Adrenal gland (tissue), 12 donors: ENCODE results near the gene RAVER1. TPM values are rescaled to one million over a fixed set of nuclear protein-coding genes. Genes with fewer than 3 reads are reported as not detected.

ENCODE experiments used
- DNase-seq, 7 donors: peaks; one replicate each; pipeline ENCODE4 v3.0.0-alpha.2; 2019 to 2020
- H3K27ac ChIP-seq, 5 donors: fragments of 200-600 bp; sonication (generic) in 4 of 5; 1 replicate in 3 of 5; 2 replicates in 2 of 5; pipeline versions ENCODE4 v1.5.1 to v1.8.0; 2016 to 2020; ENCODE audit warnings: mild to moderate bottlenecking in 1 of 5
- H3K27me3 ChIP-seq: fragments of 200-600 bp; 2 replicates; pipeline ENCODE4 v1.8.0; 2021
- H3K36me3 ChIP-seq, 2 donors: fragments of 200-600 bp; replicated peaks in 1 of 2; 1 replicate in 1 of 2; 2 replicates in 1 of 2; pipeline versions ENCODE4 v1.5.1 to v1.8.0; 2018 to 2022
- H3K4me1 ChIP-seq, 2 donors: fragments of 200-600 bp; replicated peaks in 1 of 2; 1 replicate in 1 of 2; 2 replicates in 1 of 2; pipeline versions ENCODE4 v1.5.1 to v1.8.0; 2018 to 2021
- H3K4me3 ChIP-seq, 4 donors: fragments of 200-600 bp; sonication (generic) in 3 of 4; one replicate each; pipeline ENCODE4 v1.5.1; 2016 to 2018
- H3K9me3 ChIP-seq, 3 donors: fragments of 200-600 bp; sonication (generic) in 1 of 3; replicated peaks in 1 of 3; 1 replicate in 2 of 3; 2 replicates in 1 of 3; pipeline versions ENCODE4 v1.5.1 to v1.8.0; 2016 to 2021
- POLR2A ChIP-seq, 2 donors: fragments of 450-650 bp; IDR thresholded peaks; one replicate each; pipeline ENCODE4 v1.6.1; 2017; ENCODE audit warnings: antibody characterized with exemption in 2 of 2, mild to moderate bottlenecking in 2 of 2, moderate library complexity in 1 of 2
- WGBS, 4 donors: extraction: QIAGEN DNeasy Blood & Tissue Kit in 2 of 4; methylation state at CpG; one replicate each; pipeline versions ENCODE4 v1.1.5 to v1.1.7; 2013 to 2017; 5-methylcytosine and 5-hydroxymethylcytosine counted together
- intact Hi-C, 2 donors: fragments of 100-400 bp; cut with DNase I; formaldehyde crosslinking; loops; one replicate each; pipeline versions ENCODE4 v1.14.1 to v1.15.0; 2022 to 2023
- polyA plus RNA-seq, 3 donors: library from polyadenylated mRNA; stranded (reverse); fragments of 200-250 nt in 2 of 3; fragments of 350-450 nt in 1 of 3; fragmentation: Illumina TruSeq in 1 of 3; extraction: RNeasy Lipid Tissue Mini Kit (QIAGEN cat#74804) in 1 of 3; gene quantifications; one replicate each; pipeline ENCODE4 v1.2.3, GENCODE V29; 2013 to 2014
- total RNA-seq, 9 donors: library from RNA; depleted of rRNA in 4 of 9; stranded (reverse); fragments of >200 nt in 4 of 9; fragments of 120-200 nt in 1 of 9; fragmentation: NEBNext Ultra II Directional in 1 of 9; extraction: Animal tissue kit (Norgen Biotek cat#: 25700) in 1 of 9; gene quantifications; one replicate each; pipeline versions ENCODE4 v1.1.0 to v1.2.4, GENCODE V29; 2013 to 2023
- TF ChIP-seq, protein P1 (sequence below), 6 experiments: fragments of 450-650 bp in 4 of 6; fragments of 200-600 bp in 2 of 6; sonication (generic) in 1 of 6; IDR thresholded peaks; 1 replicate in 5 of 6; 2 replicates in 1 of 6; pipeline versions ENCODE4 v1.5.1 to v1.8.0; 2016 to 2021; ENCODE audit warnings: antibody characterized with exemption in 6 of 6, mild to moderate bottlenecking in 2 of 6, moderate library complexity in 1 of 6
- donor health status: healthy with polysubstance abuse.
- donor health status: Bipolar disorder and iron deficiency.
- donor health status: DM: yes; HTN: yes; CAD: no.
- donor health status: DM: no; HTN: no; CAD: no.
- donor health status: DM: no; HTN: no; CAD: no.
- donor health status: DM: yes; HTN: yes; CAD: no.

The RAVER1 gene
- total and polyA plus RNA-seq, 12 donors = 4.1 to 42.7 (median 27.0) TPM

DNA sequence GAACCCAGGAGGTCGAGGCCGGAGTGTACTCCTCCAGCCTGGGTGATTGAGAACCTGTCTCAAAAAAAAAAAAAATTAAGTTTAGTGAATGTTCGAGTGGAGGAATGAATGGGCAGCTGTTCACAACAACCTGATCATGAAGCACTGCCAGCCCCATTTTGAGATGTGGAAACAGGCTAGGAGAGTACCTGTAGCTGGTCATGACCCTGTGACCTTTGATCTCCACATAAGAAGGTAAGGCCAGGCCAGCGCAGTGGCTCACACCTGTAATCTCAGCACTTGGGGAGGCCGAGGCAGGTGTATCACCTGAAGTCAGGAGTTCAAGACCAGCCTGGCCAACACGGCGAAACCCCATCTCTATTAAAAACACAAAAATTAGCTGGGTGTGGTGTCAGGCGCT, 7.6 kb downstream of the RAVER1 start:
- TF ChIP-seq, protein P1, sequence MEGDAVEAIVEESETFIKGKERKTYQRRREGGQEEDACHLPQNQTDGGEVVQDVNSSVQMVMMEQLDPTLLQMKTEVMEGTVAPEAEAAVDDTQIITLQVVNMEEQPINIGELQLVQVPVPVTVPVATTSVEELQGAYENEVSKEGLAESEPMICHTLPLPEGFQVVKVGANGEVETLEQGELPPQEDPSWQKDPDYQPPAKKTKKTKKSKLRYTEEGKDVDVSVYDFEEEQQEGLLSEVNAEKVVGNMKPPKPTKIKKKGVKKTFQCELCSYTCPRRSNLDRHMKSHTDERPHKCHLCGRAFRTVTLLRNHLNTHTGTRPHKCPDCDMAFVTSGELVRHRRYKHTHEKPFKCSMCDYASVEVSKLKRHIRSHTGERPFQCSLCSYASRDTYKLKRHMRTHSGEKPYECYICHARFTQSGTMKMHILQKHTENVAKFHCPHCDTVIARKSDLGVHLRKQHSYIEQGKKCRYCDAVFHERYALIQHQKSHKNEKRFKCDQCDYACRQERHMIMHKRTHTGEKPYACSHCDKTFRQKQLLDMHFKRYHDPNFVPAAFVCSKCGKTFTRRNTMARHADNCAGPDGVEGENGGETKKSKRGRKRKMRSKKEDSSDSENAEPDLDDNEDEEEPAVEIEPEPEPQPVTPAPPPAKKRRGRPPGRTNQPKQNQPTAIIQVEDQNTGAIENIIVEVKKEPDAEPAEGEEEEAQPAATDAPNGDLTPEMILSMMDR (IDR thresholded peaks at IDR 0.05) = no peak

DNA sequence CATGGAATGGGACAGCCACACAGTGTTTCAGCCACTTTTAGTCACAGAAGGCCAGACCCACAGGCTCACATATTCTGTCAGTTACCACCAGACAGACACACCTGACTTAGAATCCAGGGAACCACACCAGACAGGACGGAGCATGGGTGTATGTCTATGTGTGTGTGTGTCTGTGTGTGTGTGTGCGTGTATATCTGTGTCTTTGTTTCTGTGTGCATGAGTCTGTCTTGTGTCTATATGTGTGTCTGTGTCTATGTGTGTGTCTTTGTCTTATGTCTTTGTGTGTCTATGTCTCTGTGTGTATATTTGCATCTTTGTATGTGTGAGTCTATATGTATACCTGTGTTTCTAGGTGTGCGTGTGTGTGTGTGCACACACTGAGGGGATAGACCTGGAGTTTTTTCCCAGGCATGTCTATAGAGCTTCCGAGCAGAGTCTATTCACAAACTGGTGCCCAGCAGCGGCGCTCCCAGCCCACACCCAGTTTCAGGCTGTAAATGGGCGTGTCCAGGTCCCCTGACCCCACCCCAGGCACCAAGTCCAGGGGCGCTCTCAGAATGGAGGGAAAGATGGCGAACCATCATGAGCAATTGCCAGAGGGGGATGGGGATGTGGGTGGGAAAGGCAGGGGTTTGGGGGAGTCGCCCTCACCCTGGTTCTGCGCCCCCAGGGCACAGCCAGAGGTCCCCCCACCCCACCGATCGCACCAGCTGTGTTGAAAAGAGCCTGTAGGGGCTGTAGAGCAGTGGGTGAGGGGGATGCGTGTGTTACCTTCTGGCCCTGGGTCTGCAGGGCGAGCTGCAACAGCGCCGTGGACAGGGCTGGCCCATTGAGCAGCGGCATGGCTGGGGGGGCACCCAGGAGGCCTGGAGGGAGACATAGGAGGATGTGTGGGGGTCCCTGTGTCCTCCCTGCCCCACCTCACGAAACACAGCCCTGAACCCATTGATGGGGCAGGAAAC, 11.2 kb downstream of the RAVER1 start:
- no peak for TF ChIP-seq POLR2A (IDR thresholded peaks at IDR 0.05)
- TF ChIP-seq, protein P1 (IDR thresholded peaks at IDR 0.05) = no peak
- Histone ChIP-seq H3K36me3 (peaks cover 0 to 92% of the 10 kb centered on the region in 2 donors), H3K9me3 (no peaks in the 10 kb centered on the region), H3K4me1 (no peaks in the 10 kb centered on the region), H3K4me3 (no peak overlapping the region), H3K27me3 (no peaks in the 10 kb centered on the region), H3K27ac (no peak overlapping the region)
- 95 to 96% (median 96%) methylated on average over 9 to 19 of the region's 19 CpGs for WGBS, 4 donors
- intact Hi-C loops = no loop called here
- no peak for DNase-seq

More for the DNA sequence above, 7.6 kb downstream of the RAVER1 start:
- H3K4me1 ChIP-seq = no peaks in the 10 kb centered on the region
- H3K9me3 ChIP-seq = no peaks in the 10 kb centered on the region
- no peaks in the 10 kb centered on the region for H3K27me3 ChIP-seq
- H3K36me3 ChIP-seq = peaks cover 0 to 93% of the 10 kb centered on the region in 2 donors
- 83 to 89% (median 88%) methylated on average over 8 of the region's 8 CpGs for WGBS, 4 donors
- H3K4me3 ChIP-seq = no peak overlapping the region
- H3K27ac ChIP-seq = no peak overlapping the region
- no peak for DNase-seq
- intact Hi-C loops = no loop called here

DNA sequence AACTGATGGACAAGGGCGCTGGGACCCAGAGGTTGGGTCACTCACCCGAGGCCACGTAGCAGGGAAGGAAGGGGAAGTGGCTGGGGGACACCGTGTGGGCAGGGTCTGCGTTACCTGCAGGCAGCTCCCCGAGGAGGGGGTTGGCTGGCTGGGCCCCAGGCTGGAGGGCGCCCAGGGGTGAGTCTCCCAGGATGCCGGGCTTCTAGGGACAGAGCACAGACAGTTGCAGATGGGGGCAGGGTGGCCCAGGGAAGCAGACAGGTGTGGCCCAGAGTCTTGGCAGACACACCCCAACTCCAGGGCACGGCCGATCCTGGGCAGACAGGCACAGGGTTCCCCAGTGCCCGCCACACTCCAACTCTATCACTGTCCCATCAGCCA, 11.9 kb downstream of the RAVER1 start:
- TF ChIP-seq, protein P1 (IDR thresholded peaks at IDR 0.05) = no peak
- TF ChIP-seq POLR2A (IDR thresholded peaks at IDR 0.05) = no peak
- intact Hi-C loops = no loop called here
- WGBS, 4 donors = 60 to 91% (median 85%) methylated on average over 1 to 11 of the region's 11 CpGs
- no peaks in the 10 kb centered on the region for H3K27me3 ChIP-seq
- no peaks in the 10 kb centered on the region for H3K9me3 ChIP-seq
- no peak for DNase-seq
- peaks cover 0 to 94% of the 10 kb centered on the region in 2 donors for H3K36me3 ChIP-seq
- no peaks in the 10 kb centered on the region for H3K4me1 ChIP-seq
- no peak overlapping the region for H3K4me3 ChIP-seq
- H3K27ac ChIP-seq = no peak overlapping the region

DNA sequence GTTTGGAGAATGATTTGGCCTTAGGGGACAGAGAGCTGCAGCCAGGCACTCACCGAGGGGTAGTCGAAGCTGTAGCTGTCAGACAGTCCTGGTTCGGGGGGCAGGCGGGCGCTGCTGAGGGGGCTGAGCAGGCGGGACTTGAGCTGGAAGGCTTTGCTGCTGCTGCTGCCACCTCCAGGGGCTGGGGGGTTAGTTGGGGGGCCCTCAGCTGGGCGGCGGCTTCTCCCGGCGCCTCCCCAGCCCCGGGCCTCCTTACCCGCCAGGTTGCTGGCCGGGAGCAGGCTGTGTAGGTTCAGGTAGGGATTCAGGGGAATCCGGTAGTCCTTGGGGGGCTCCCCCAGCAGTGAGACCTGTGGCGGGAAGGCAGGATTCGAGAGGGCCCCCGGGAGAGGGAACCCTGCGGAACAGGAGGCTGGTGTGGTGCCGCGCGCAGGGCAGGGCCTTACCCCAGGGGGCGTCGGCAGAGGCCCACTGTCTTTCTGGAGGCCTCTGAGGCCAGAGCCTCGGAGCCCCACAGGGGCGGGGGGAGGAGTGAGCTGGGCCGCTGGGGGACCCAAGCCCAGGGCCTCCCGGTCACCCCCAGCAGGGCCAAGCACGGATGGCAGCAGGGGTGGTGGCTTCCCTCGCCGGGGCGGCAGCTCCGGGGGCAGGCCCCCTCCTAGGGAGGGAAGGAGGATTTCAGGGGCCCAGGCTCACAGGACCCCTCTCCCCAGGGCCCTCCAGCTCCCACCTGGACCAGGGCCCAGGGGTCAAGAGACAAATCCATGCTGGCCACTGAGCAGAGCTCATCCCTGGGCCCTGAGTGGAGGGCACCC, 12.5 kb downstream of the RAVER1 start:
- Histone ChIP-seq H3K4me3 (no peak overlapping the region), H3K4me1 (no peaks in the 10 kb centered on the region), H3K36me3 (peaks cover 0 to 90% of the 10 kb centered on the region in 2 donors), H3K9me3 (no peaks in the 10 kb centered on the region), H3K27me3 (no peaks in the 10 kb centered on the region), H3K27ac (no peak overlapping the region)
- TF ChIP-seq POLR2A (IDR thresholded peaks at IDR 0.05) = no peak
- TF ChIP-seq, protein P1 (IDR thresholded peaks at IDR 0.05) = no peak
- intact Hi-C loops = no loop called here
- no peak for DNase-seq
- 83 to 98% (median 94%) methylated on average over 3 to 31 of the region's 32 CpGs for WGBS, 4 donors
